GM10266 (cell line): Measurements from ENCODE around the gene UBAC2.

Source experiments
- DNase-seq: peaks from one replicate; pipeline ENCODE4 v3.0.0; 2012; ENCODE audit errors: extremely low spot score
- TF ChIP-seq, protein P1 (sequence below): IDR thresholded peaks from 2 replicates; pipeline ENCODE4 v1.5.1; 2012; ENCODE audit warnings: mild to moderate bottlenecking, low read depth; ENCODE audit not compliant: control insufficient read depth, insufficient read depth; ENCODE audit errors: missing control alignments

UBAC2 gene

DNA sequence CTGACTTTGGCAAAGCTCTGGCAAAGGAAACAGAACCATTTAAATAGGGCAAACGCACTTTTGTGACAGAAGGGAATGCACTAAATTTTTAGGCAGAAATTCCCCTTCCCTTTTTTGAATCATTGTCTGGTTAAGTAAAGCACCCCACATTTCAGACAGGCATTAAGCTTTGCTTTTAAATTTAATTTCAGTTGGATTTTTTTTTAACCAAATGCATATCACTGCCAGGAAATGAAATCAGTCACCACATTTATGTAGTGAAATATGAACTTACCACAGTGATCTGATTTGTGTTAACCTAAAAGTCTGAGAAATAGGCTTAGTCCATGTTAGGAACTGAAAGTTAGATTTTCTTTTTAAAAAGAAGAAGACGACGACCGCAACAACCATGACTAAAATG lies 95.7 kb downstream of the UBAC2 start:
- TF ChIP-seq, protein P1, sequence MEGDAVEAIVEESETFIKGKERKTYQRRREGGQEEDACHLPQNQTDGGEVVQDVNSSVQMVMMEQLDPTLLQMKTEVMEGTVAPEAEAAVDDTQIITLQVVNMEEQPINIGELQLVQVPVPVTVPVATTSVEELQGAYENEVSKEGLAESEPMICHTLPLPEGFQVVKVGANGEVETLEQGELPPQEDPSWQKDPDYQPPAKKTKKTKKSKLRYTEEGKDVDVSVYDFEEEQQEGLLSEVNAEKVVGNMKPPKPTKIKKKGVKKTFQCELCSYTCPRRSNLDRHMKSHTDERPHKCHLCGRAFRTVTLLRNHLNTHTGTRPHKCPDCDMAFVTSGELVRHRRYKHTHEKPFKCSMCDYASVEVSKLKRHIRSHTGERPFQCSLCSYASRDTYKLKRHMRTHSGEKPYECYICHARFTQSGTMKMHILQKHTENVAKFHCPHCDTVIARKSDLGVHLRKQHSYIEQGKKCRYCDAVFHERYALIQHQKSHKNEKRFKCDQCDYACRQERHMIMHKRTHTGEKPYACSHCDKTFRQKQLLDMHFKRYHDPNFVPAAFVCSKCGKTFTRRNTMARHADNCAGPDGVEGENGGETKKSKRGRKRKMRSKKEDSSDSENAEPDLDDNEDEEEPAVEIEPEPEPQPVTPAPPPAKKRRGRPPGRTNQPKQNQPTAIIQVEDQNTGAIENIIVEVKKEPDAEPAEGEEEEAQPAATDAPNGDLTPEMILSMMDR: no peak
- no peak for DNase-seq

DNA sequence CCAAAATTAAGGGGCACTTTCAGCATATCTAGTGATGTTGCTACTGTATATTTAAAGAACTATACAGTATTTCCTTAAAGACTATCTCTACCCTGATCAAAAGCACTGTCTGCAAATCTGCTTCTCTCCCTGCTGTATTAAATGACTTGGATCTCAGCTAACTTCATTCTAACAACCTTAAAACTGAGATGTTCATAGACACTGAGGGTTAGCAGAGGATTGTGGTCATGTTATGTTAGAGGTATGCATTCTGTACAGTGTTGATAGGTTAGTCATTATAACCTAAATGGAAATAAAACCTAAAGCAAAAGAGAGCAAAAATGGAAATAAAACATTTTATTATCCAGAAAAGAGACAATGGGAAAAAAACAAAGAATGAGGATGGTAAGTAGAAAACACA lies 96.7 kb downstream of the UBAC2 start:
- TF ChIP-seq, protein P1: no peak
- no peak for DNase-seq

DNA sequence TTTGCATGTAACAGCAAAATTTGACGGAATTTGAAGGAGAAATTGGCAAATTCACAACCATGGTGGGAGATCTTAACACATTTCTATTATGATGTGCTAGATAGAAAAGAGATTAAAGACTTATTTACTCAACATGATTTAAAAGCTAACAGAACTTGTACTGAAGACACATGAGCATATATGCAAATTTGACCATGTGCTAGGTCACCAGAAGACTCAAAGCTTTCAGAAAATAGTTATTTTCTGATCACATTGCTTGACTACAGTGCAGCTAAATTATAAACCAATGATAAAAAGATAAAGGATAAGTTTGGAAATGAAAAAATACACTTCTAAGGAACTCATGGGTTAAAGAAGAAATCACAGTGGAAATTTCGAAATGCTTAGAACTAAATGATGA lies 97.4 kb downstream of the UBAC2 start:
- DNase-seq: no peak
- TF ChIP-seq, protein P1: no peak

GRCh38 chr13:99299256-99299919 lies 98.7 kb downstream of the UBAC2 start:
- TF ChIP-seq, protein P1: no peak
- DNase-seq: no peak

- TF ChIP-seq, protein P1: no peak
- no peak for DNase-seq
Measured at GRCh38 chr13:99299920-99300341, 99.3 kb downstream of the UBAC2 start.

GRCh38 chr13:99301056-99301838 lies 100.6 kb downstream of the UBAC2 start:
- DNase-seq: no peak
- TF ChIP-seq, protein P1: no peak
